GM23248 (cell line): ENCODE data around the gene TTC39A.

Experiments used
- EZH2 ChIP-seq: fragments of 200-600 bp; sonication (generic); IDR thresholded peaks from 2 replicates; pipeline ENCODE4 v1.6.1; 2018; ENCODE audit warnings: antibody characterized with exemption, mild to moderate bottlenecking; ENCODE audit not compliant: insufficient read depth, poor library complexity, severe bottlenecking
- EZH2phosphoT487 ChIP-seq: fragments of 200-600 bp; sonication (generic); IDR thresholded peaks from 2 replicates; pipeline ENCODE4 v1.6.1; 2018; ENCODE audit warnings: antibody characterized with exemption, moderate library complexity, mild to moderate bottlenecking, low read depth; ENCODE audit not compliant: insufficient read depth

DNA sequence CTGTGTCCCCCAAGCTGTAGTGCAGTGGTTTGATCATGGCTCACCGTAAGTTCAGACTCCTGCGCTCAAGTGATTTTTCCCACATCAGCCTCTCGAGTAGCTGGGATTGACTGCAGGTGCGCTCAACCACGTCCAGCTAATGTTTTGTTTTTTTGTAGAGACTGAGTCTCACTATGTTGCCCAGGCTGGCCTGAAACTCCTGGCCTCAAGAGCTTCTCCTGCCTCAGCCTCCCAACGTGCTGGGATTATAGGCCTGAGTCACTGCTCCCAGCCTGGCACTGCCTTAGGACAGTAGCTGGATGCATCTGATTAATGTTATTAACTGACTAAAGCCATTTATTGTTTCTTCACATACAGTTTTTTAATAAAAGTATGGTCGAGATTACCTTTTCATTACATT lies 54.1 kb downstream of the TTC39A start:
- no peak for TF ChIP-seq EZH2
- TF ChIP-seq EZH2phosphoT487: no peak
